ENCODE results near the gene SLC30A4. TPM values are rescaled to one million over a fixed set of nuclear protein-coding genes. Genes with fewer than 3 reads are reported as not detected.

The SLC30A4 gene
- polyA plus RNA-seq, 1 of the 3 experiments (the other 2 are of a cell fraction): 1.9 TPM

GRCh38 chr15:45476410-45476809 is 46.1 kb downstream of the SLC30A4 start:
- ChIA-PET POLR2A (no interaction called here), CTCF (interaction anchor here (2.1 to 2.7 kb wide), 2 partner anchors 19 to 135 kb away, joined by 7 to 11 read pairs; no protein-coding TSS in a partner anchor)
- TF ChIP-seq GATA2 (CRISPR knock-in tag; IDR thresholded peaks at IDR 0.05): no peak
- no peak for TF ChIP-seq FOXJ3 (CRISPR knock-in tag; IDR thresholded peaks at IDR 0.05)
- no peak for TF ChIP-seq GABPA (IDR thresholded peaks at IDR 0.05; ENCODE audit: low read depth)
- TF ChIP-seq JUND (IDR thresholded peaks at IDR 0.05): no peak
- no peak for TF ChIP-seq TCF12 (IDR thresholded peaks at IDR 0.05)
- TF ChIP-seq MXI1 (IDR thresholded peaks at IDR 0.05; ENCODE audit: low read depth, low read length): no peak
- no peak for TF ChIP-seq YY1 (IDR thresholded peaks at IDR 0.05; ENCODE audit: low read depth)
- no peak for TF ChIP-seq EP300 (IDR thresholded peaks at IDR 0.05; ENCODE audit: borderline replicate concordance in 1 of 2, low read depth in 1 of 2, low read length in 1 of 2)
- no peak for TF ChIP-seq RFX5 (IDR thresholded peaks at IDR 0.05; ENCODE audit: low read length)
- TF ChIP-seq SMC3 (IDR thresholded peaks at IDR 0.05; ENCODE audit: low read depth, low read length): no peak
- no peak for TF ChIP-seq ELF1 (IDR thresholded peaks at IDR 0.05)
- TF ChIP-seq IRF3 (IDR thresholded peaks at IDR 0.05; ENCODE audit: low read depth, low read length): no peak
- TF ChIP-seq ZBTB33 (IDR thresholded peaks at IDR 0.05; ENCODE audit: borderline replicate concordance, low read depth): no peak
- no peak for TF ChIP-seq POLR2AphosphoS5 (IDR thresholded peaks at IDR 0.05; ENCODE audit: low read depth, low read length)
- Histone ChIP-seq H3K4me2 (no peak overlapping the region), H3K9ac (no peak overlapping the region), H3K27me3 (ENCODE audit: insufficient read depth) (no peaks in the 10 kb centered on the region), H3K4me3 (ENCODE audit: low read depth in 2 of 2, low read length in 1 of 2) (no peak overlapping the region), H3K9me2 (no peaks in the 10 kb centered on the region), H3F3A (replicated peaks; ENCODE audit: insufficient read depth) (no peaks in the 10 kb centered on the region), H3K4me1 (ENCODE audit: control insufficient read depth in 1 of 2, insufficient read depth in 2 of 2, low read depth in 1 of 2, low read length in 1 of 2) (no peaks in the 10 kb centered on the region), H4K20me1 (ENCODE audit: insufficient read depth) (no peaks in the 10 kb centered on the region), H2AFZ (ENCODE audit: low read depth) (no peak overlapping the region), H3K79me2 (ENCODE audit: insufficient read depth) (no peaks in the 10 kb centered on the region), H3K9me3 (no peaks in the 10 kb centered on the region), H3K27ac (ENCODE audit: low read depth in 2 of 2, low read length in 1 of 2) (no peak overlapping the region), H3K36me3 (replicated peaks in 1 of 2; ENCODE audit: control insufficient read depth in 1 of 2, insufficient read depth in 2 of 2, low read length in 1 of 2) (no peaks in the 10 kb centered on the region)
- no peak for DNase-seq
- 79% methylated on average over 3 of the region's 3 CpGs for WGBS (ENCODE audit: low lambda C conversion rate)

GRCh38 chr15:45474799-45475198 is 47.8 kb downstream of the SLC30A4 start:
- Histone ChIP-seq H3K27me3 (ENCODE audit: insufficient read depth) (no peaks in the 10 kb centered on the region), H3K27ac (ENCODE audit: low read depth in 2 of 2, low read length in 1 of 2) (no peak overlapping the region), H3F3A (replicated peaks; ENCODE audit: insufficient read depth) (no peaks in the 10 kb centered on the region), H3K4me2 (no peak overlapping the region), H3K79me2 (ENCODE audit: insufficient read depth) (no peaks in the 10 kb centered on the region), H2AFZ (ENCODE audit: low read depth) (no peak overlapping the region), H3K9me2 (no peaks in the 10 kb centered on the region), H3K36me3 (replicated peaks in 1 of 2; ENCODE audit: control insufficient read depth in 1 of 2, insufficient read depth in 2 of 2, low read length in 1 of 2) (no peaks in the 10 kb centered on the region), H3K4me3 (ENCODE audit: low read depth in 2 of 2, low read length in 1 of 2) (no peak overlapping the region), H3K4me1 (ENCODE audit: control insufficient read depth in 1 of 2, insufficient read depth in 2 of 2, low read depth in 1 of 2, low read length in 1 of 2) (no peaks in the 10 kb centered on the region), H4K20me1 (ENCODE audit: insufficient read depth) (no peaks in the 10 kb centered on the region), H3K9ac (no peak overlapping the region), H3K9me3 (no peaks in the 10 kb centered on the region)
- no peak for DNase-seq
- ChIA-PET POLR2A (no interaction called here), CTCF (interaction anchor here (0.7 to 4.1 kb wide), 2 partner anchors 17 to 269 kb away, joined by 3 to 22 read pairs; no protein-coding TSS in a partner anchor)
- TF ChIP-seq USF1 (IDR thresholded peaks at IDR 0.05; ENCODE audit: borderline replicate concordance, low read depth): no peak
- TF ChIP-seq RCOR1 (IDR thresholded peaks at IDR 0.05; ENCODE audit: low read length): no peak
- no peak for TF ChIP-seq SIN3A (IDR thresholded peaks at IDR 0.05; ENCODE audit: borderline replicate concordance, low read depth, low read length)
- TF ChIP-seq RXRA (IDR thresholded peaks at IDR 0.05; ENCODE audit: borderline replicate concordance, low read depth): no peak
- no peak for TF ChIP-seq YY1 (IDR thresholded peaks at IDR 0.05; ENCODE audit: low read depth)
- no peak for TF ChIP-seq RFX5 (IDR thresholded peaks at IDR 0.05; ENCODE audit: low read length)
- no peak for TF ChIP-seq CTCF (IDR thresholded peaks at IDR 0.05)
- TF ChIP-seq IRF3 (IDR thresholded peaks at IDR 0.05; ENCODE audit: low read depth, low read length): no peak
- no peak for TF ChIP-seq MXI1 (IDR thresholded peaks at IDR 0.05; ENCODE audit: low read depth, low read length)
- TF ChIP-seq EZH2phosphoT487 (IDR thresholded peaks at IDR 0.05; ENCODE audit: borderline replicate concordance, low read depth): no peak
- no peak for TF ChIP-seq JUND (IDR thresholded peaks at IDR 0.05)
- 82% methylated on average over 6 of the region's 6 CpGs for WGBS (ENCODE audit: low lambda C conversion rate)
